NCI-H2107 treated with DMSO at 0.1 percent for 48 hours (cell line): ENCODE data around the gene BCL2.
"Not testable (repeated sequence)": the region's sequence is repeated elsewhere in the genome, so short reads cannot be mapped to it uniquely, and the experiment has no call there.

Experiments
- DNase-seq: peaks from one replicate; lab custom pipeline; 2025; ENCODE audit not compliant: unreplicated experiment; lab: John Stamatoyannopoulos, UW

Gene BCL2

DNA sequence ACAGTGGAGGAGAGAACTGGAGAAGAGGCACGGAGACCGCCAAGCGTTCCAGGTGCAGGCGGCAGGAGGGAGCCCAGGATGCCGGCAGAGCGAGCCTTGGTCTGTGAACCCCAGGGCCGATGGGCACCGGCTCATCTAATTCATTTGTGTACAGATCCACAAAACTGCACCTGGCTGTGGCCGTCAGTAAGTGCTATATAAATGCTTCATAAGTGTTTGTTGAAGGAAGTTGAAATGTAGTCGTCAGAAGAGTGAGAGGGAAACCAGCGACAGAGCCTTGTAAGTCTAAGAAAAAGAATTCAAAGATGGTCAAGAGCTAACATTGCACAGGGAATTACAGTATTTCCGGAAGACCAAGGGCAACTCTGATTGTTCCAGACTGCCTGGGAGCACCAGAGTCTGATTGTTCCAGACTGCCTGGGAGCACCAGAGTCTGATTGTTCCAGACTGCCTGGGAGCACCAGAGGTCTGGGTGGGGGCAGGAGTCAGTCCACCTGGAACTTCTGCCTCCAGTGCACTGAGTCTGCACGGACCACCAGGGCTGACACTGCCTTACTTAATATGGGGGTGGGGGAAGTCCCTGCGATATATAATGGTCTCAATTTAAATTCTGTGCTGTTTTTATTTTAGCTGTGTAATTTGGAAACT is 112.3 kb downstream of the BCL2 start:
- DNase-seq, result peak; percentile 99

DNA sequence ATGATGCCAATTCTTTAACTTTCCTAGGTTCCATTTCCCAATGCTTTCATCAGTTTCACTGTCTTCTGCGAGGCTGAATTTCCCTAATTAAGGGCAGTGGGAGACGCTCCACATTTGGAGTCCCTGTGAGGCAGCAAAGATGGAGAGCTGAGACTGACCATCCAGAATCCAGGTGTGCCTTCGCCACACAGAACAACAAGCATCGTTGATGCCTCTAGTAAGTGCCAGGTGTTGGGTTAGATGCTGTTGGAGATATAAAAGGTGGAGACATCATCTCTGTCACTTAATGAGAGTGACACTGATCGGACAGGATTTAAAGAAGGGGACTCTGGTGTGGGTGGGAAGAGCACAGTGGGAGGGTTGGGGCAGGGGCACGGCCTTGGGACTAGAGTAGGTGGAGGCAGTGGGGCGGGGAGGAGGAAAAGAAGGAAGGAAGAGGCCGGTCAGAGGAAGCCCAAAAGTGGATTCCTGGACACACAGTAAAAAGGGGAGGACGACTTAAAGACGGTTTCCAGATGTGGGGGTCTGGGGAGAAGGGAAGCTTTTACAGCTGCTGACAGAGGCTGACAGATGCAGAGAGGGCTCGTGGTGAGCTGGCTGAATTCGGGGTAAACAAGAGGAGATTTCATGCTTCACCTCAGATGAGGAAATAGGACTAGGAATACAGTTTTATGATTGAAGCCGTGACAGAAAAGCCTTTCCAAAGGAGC is 113.0 kb downstream of the BCL2 start:
- no peak for DNase-seq

DNA sequence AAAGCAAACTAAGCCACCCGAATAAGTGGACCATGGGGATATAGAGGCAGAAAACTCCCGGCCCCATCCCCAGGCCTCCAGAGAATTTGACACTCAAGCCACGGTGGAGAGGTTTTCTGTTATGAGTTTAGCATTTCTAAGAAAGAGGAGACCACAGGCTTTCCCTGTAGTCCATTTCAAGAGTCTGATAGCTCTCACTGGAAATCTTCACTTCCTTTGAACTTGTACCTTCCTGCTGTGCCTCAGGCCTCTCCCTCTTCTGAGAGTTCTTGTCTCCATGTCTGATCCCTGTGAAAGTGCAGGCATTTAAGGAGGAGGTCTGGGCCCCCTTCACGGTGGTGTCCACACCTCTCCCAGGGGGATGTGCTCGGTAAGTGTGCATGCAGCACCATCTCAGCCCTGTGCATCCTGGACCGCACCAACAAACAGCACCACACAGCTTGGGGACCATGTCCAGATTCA is 113.7 kb downstream of the BCL2 start:
- peak; percentile 69 for DNase-seq

DNA sequence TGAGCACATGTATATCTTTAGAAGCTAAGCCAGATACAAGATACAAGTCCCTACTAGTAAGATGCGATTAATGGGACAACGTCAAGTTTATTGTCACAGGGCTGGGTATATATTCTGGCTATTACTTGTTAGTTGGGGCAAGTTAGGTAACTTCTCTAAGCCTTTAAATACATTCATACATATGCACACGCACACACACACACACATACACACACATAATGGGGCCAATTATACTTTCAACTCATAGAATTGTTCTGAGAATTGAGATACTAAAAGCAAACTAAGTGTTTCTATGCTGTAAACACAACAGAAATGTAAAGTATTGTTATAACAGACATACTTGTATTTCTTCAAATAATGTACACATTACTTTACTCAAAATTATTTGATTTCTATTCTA is 116.1 kb downstream of the BCL2 start:
- no peak for DNase-seq

DNA sequence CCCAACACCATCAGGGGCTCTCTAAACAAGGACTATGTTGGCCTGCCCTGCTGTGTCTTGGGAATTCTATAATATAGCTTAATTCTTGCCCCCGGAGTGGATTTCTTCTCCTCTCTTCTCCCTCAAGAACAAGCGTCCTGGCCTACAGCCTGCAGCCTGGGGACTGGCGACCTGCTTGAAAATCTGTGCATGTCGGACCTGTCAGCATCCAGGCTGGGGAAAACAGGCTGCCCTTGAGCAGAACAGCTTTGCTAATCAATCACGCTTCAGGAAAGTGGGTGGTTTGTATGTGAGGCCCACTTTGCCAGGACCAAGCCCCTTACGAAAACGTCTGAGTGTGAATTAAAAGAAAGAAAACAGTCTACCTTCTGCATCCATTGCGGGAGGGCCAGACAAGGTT is 116.7 kb downstream of the BCL2 start:
- DNase-seq, result no peak

DNA sequence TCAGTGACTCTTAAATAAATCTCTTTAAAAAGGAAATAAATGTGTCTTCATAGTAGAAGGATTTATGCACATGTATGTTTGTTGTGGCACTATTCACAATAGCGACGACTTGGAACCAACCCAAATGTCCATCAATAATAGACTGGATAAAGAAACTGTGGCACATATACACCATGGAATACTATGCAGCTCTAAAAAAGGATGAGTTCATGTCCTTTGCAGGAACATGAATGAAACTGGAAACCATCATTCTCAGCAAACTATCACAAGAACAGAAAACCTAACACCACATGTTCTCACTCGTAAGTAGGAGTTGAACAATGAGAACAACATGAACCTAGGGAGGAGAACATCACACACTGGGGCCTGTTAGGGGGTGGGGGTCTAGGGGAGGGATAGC is 118.1 kb downstream of the BCL2 start:
- DNase-seq, result not testable (repeated sequence)

DNA sequence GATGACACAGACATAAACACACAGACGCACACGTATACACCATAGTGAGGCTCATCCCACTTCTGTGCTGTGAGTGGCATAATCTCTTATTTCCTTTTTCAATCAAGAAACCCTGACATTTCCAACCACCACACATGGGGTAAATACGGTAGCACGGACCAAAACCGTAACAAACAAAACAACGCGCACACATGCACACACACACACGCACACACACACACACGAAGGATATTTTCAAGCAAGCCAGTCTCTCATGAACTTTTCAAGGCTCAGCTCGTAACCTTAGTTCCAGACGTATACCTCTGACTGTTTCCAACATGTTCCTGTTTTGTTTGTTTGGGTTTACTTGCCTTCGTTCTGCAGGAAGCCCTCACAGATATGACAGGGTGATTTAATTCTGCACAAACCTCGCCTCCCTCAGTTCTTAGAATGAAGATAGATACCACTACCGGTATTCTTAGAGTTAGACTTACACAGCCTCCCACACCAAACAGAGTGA is 119.8 kb downstream of the BCL2 start:
- no peak for DNase-seq

GRCh38 chr18:63198868-63199742 is 120.5 kb downstream of the BCL2 start:
- no peak for DNase-seq

- no peak for DNase-seq
Observed at GRCh38 chr18:63198098-63198760, 121.3 kb downstream of the BCL2 start.

DNA sequence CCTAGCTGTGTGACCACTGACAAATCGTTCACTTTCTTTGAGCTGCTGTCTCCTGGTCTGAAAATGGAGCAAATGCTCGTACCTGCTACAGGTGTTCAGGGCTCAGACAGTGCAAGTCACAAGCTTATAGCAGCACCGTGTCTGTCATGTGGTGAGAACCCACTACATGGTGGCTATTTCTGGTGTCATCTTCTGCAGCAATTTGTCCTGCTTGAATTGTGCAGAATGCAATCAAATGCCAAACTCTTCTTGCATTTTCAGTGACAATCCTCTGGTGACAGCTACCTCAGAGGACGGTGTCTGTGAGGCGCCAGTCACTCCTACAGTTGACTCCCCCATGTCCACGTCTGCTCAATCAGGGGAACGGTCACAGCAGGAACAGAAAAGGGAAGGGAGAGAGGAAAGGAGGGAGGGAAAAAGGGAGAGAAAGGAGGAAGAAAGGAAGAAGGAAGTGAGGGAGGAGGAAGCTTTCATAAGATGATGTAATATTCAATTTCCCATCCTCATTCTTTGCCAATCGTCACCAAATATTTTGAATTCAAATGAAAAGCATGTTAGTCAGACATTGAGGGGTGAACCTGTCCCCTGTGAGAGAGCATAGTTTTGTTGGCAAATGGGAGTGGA is 122.2 kb downstream of the BCL2 start:
- DNase-seq, result no peak

- no peak for DNase-seq
Observed at GRCh38 chr18:63195326-63196159, 124.0 kb downstream of the BCL2 start.

- no peak for DNase-seq
Observed at GRCh38 chr18:63192885-63193349, 126.7 kb downstream of the BCL2 start.

GRCh38 chr18:63192126-63192884 is 127.3 kb downstream of the BCL2 start:
- DNase-seq, result no peak

- DNase-seq, result no peak
Observed at GRCh38 chr18:63191413-63191812, 128.2 kb downstream of the BCL2 start.

DNA sequence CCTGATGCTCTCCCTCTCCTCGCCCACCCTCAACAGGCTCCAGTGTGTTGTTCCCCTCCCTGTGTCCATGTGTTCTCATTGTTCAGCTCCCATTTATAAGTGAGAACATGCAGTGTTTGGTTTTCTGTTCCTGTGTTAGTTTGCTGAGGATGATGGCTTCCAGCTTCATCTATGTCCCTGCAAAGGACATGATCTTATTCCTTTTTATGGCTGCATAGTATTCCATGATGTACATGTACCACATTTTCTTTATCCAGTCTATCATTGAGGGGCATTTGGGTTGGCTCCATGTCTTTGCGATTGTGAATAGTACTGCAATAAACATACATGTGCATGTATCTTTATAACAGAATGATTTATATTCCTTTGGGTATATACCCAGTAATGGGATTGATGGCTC is 128.7 kb downstream of the BCL2 start:
- DNase-seq, result not testable (repeated sequence)

GRCh38 chr18:63189817-63190216 is 129.8 kb downstream of the BCL2 start:
- no peak for DNase-seq

GRCh38 chr18:63189041-63189440 is 130.5 kb downstream of the BCL2 start:
- DNase-seq, result no peak

DNA sequence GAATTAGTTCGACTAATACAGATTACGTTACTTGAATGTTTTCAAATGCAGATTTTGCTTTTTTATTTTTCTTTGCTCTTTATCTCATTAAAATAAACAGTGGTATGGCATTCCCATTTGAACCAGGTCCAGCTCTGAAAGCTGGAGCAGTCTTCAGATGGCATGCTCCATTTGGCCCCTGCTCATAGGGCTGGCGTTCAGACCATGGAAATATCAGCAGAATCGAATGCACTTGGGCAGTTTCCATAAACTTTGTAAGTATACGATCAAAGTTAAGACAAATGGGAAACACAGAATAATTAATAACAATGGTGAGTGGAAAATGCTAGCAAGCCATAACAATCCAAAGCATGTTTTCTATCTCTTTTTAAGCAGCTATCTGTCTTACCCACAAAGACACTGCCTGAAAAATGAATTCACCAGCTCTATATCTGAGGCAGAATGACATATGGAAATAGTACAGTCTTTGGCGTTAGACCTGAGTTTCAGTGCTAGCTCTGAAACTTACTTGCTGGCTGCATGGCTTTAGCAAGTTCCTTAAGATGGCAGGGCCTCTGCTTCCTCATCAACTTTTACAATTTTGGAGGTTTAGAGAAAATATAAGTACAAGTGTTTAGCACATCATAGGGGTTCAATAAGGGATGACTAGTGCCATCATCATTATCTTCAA is 131.6 kb downstream of the BCL2 start:
- no peak for DNase-seq
